DND-41 (cell line): ENCODE data around the gene MEGF11.

Experiments
- ATAC-seq: fragments of 200-7000 bp; cut with Tn5 transposase; 3 replicates; pipeline ENCODE4 v1.9.1; 2021; ENCODE audit warnings: low read depth; ENCODE audit not compliant: insufficient read depth
- DNase-seq: peaks from one replicate; pipeline ENCODE4 v3.0.0-alpha.2; 2020
- H2AFZ ChIP-seq: 2 replicates; pipeline ENCODE4 v1.6.0; 2012; ENCODE audit warnings: low read depth, low read length
- H3K27ac ChIP-seq: 2 replicates; pipeline ENCODE4 v1.5.1; 2012; ENCODE audit warnings: low read length, inconsistent platforms
- H3K27me3 ChIP-seq: fragments of 200-600 bp; sonication (generic); 2 replicates; pipeline ENCODE4 v1.6.0; 2012; ENCODE audit warnings: low read length, mild to moderate bottlenecking, inconsistent platforms; ENCODE audit not compliant: insufficient read depth, poor library complexity
- H3K36me3 ChIP-seq: 2 replicates; pipeline ENCODE4 v1.5.1; 2012; ENCODE audit warnings: low read length, inconsistent platforms; ENCODE audit not compliant: insufficient read depth
- H3K4me1 ChIP-seq: 2 replicates; pipeline ENCODE4 v1.5.1; 2012; ENCODE audit warnings: mild to moderate bottlenecking, low read length; ENCODE audit not compliant: insufficient read depth
- H3K4me2 ChIP-seq: 2 replicates; pipeline ENCODE4 v1.6.0; 2012; ENCODE audit warnings: mild to moderate bottlenecking, moderate library complexity, low read length, inconsistent platforms; ENCODE audit not compliant: insufficient read depth
- H3K4me3 ChIP-seq, 2 experiments: fragments of 200-600 bp in 1 of 2; shearing (Covaris generic) in 1 of 2; 2 replicates each; pipeline ENCODE4 v1.5.1; 2012 to 2016; ENCODE audit warnings: inconsistent platforms in 2 of 2, low read length in 2 of 2, mild to moderate bottlenecking in 2 of 2, low read depth in 1 of 2, moderate library complexity in 1 of 2
- H3K79me2 ChIP-seq: 2 replicates; pipeline ENCODE4 v1.6.0; 2012; ENCODE audit warnings: low read length, inconsistent platforms; ENCODE audit not compliant: insufficient read depth
- H3K9ac ChIP-seq: 2 replicates; pipeline ENCODE4 v1.6.0; 2012; ENCODE audit warnings: low read depth, mild to moderate bottlenecking, inconsistent platforms, low read length, moderate library complexity
- H3K9me3 ChIP-seq: 2 replicates; pipeline ENCODE4 v1.5.1; 2012; ENCODE audit warnings: low read length, moderate library complexity, mild to moderate bottlenecking, inconsistent platforms; ENCODE audit not compliant: insufficient read depth, severe bottlenecking
- H4K20me1 ChIP-seq: 2 replicates; pipeline ENCODE4 v1.6.0; 2012; ENCODE audit warnings: low read length; ENCODE audit not compliant: insufficient read depth
- CTCF ChIP-seq: IDR thresholded peaks from 2 replicates; pipeline ENCODE4 v1.5.1; 2012; ENCODE audit warnings: borderline replicate concordance, low read length, moderate library complexity, mild to moderate bottlenecking; ENCODE audit not compliant: poor library complexity, severe bottlenecking; ENCODE audit errors: extremely low read depth
- EZH2 ChIP-seq: IDR thresholded peaks from 3 replicates; pipeline ENCODE4 v1.6.1; 2012; ENCODE audit warnings: borderline replicate concordance, low read depth, mild to moderate bottlenecking, moderate library complexity, low read length, inconsistent platforms; ENCODE audit not compliant: severe bottlenecking

MEGF11 gene

GRCh38 chr15:66184936-66185790 lies 68.4 kb downstream of the MEGF11 start:
- no peak for TF ChIP-seq CTCF
- no peak for TF ChIP-seq EZH2
- Histone ChIP-seq H3K27me3 (peaks cover 17% of the 10 kb centered on the region), H3K27ac (no peak overlapping the region), H3K9me3 (no peaks in the 10 kb centered on the region), H3K4me2 (no peak overlapping the region), H3K4me3 (no peak overlapping the region), H3K9ac (no peak overlapping the region), H2AFZ (no peak overlapping the region), H3K4me1 (no peaks in the 10 kb centered on the region), H3K79me2 (no peaks in the 10 kb centered on the region), H3K36me3 (no peaks in the 10 kb centered on the region), H4K20me1 (no peaks in the 10 kb centered on the region)
- ATAC-seq (no peak), DNase-seq (no peak)

GRCh38 chr15:66184492-66184891 lies 69.1 kb downstream of the MEGF11 start:
- H3K27me3 ChIP-seq, result peaks cover 17% of the 10 kb centered on the region
- ATAC-seq, result no peak
- TF ChIP-seq CTCF (no peak), EZH2 (no peak)

GRCh38 chr15:66180531-66181097 lies 72.9 kb downstream of the MEGF11 start:
- Histone ChIP-seq H3K4me3 (no peak overlapping the region), H3K27ac (no peak overlapping the region), H4K20me1 (no peaks in the 10 kb centered on the region), H3K36me3 (no peaks in the 10 kb centered on the region), H2AFZ (no peak overlapping the region), H3K4me2 (no peak overlapping the region), H3K9me3 (no peaks in the 10 kb centered on the region), H3K79me2 (no peaks in the 10 kb centered on the region), H3K4me1 (no peaks in the 10 kb centered on the region), H3K27me3 (peaks cover 18% of the 10 kb centered on the region), H3K9ac (no peak overlapping the region)
- ATAC-seq (no peak), DNase-seq (no peak)
- TF ChIP-seq EZH2, result no peak
- no peak for TF ChIP-seq CTCF

More at GRCh38 chr15:66184492-66184891, 69.1 kb downstream of the MEGF11 start:
- Histone ChIP-seq H3K27ac (no peak overlapping the region), H3K9me3 (no peaks in the 10 kb centered on the region), H3K79me2 (no peaks in the 10 kb centered on the region), H3K4me2 (no peak overlapping the region), H2AFZ (no peak overlapping the region), H3K36me3 (no peaks in the 10 kb centered on the region), H3K4me3 (no peak overlapping the region), H4K20me1 (no peaks in the 10 kb centered on the region), H3K9ac (no peak overlapping the region), H3K4me1 (no peaks in the 10 kb centered on the region)
- DNase-seq, result no peak
